ENCODE results near the gene VWA3A. TPM values are rescaled to one million over a fixed set of nuclear protein-coding genes. Genes with fewer than 3 reads are reported as not detected.

Gene VWA3A
- total RNA-seq, 1 donor from 2014 or later: 0.56 TPM

DNA sequence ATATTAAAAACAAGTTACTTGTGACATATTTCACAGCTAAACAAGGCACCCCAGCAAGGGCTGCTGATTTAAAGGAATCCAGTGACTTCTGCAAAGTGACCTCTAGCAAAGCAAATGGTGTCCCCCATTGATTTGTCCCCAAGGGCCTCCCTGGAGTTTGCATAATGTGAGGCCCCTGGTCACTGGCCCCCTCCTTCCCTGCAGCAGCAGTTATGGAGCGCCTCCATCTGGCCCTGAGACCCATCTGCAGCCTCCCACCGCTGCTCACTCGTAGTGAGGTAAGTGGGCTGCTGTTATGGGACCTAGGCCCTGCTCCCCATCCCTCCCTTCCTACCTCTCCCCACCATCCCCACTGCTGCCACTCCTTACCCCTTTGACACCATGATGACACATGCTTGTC, 94.2 kb downstream of the VWA3A start:
- peaks cover 16% of the 10 kb centered on the region for H3K27me3 Mint-ChIP-seq (ENCODE audit: unreplicated experiment)
- H3K4me3 Mint-ChIP-seq (ENCODE audit: unreplicated experiment): no peak overlapping the region
- no peak for DNase-seq (ENCODE audit: low spot score)
- no peaks in the 10 kb centered on the region for H3K9me3 Mint-ChIP-seq (ENCODE audit: unreplicated experiment)
- TF ChIP-seq, protein P1, sequence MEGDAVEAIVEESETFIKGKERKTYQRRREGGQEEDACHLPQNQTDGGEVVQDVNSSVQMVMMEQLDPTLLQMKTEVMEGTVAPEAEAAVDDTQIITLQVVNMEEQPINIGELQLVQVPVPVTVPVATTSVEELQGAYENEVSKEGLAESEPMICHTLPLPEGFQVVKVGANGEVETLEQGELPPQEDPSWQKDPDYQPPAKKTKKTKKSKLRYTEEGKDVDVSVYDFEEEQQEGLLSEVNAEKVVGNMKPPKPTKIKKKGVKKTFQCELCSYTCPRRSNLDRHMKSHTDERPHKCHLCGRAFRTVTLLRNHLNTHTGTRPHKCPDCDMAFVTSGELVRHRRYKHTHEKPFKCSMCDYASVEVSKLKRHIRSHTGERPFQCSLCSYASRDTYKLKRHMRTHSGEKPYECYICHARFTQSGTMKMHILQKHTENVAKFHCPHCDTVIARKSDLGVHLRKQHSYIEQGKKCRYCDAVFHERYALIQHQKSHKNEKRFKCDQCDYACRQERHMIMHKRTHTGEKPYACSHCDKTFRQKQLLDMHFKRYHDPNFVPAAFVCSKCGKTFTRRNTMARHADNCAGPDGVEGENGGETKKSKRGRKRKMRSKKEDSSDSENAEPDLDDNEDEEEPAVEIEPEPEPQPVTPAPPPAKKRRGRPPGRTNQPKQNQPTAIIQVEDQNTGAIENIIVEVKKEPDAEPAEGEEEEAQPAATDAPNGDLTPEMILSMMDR (IDR thresholded peaks at IDR 0.05; ENCODE audit: unreplicated experiment): no peak
- peaks cover 20% of the 10 kb centered on the region for H3K4me1 Mint-ChIP-seq (ENCODE audit: unreplicated experiment)
- H3K27ac Mint-ChIP-seq (ENCODE audit: unreplicated experiment): no peak overlapping the region
- no peaks in the 10 kb centered on the region for H3K36me3 Mint-ChIP-seq (ENCODE audit: low read depth, unreplicated experiment)

DNA sequence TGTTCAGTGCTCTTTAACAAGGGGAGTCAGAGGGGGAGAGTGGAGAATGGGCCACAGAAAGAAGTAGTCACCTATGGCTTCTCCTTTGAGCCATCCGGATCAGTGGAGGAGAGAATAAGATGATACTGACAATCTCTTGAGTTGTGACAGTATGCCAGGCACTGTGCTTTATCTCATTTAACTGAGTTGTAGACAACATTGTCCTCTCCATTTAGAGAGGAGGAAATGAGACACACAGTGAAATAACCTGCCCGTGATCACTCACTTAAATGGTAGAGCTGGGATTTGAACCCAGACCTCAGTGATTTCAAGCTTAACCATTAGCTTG, 95.9 kb downstream of the VWA3A start:
- H3K36me3 Mint-ChIP-seq (ENCODE audit: low read depth, unreplicated experiment): no peaks in the 10 kb centered on the region
- H3K27ac Mint-ChIP-seq (ENCODE audit: unreplicated experiment): peak overlapping the region; percentile 34
- TF ChIP-seq, protein P1 (IDR thresholded peaks at IDR 0.05; ENCODE audit: unreplicated experiment): no peak
- no peak for DNase-seq (ENCODE audit: low spot score)
- H3K9me3 Mint-ChIP-seq (ENCODE audit: unreplicated experiment): no peaks in the 10 kb centered on the region
- H3K4me3 Mint-ChIP-seq (ENCODE audit: unreplicated experiment): peak overlapping the region; percentile 45
- H3K4me1 Mint-ChIP-seq (ENCODE audit: unreplicated experiment): peaks cover 29% of the 10 kb centered on the region
- peaks cover 17% of the 10 kb centered on the region for H3K27me3 Mint-ChIP-seq (ENCODE audit: unreplicated experiment)

DNA sequence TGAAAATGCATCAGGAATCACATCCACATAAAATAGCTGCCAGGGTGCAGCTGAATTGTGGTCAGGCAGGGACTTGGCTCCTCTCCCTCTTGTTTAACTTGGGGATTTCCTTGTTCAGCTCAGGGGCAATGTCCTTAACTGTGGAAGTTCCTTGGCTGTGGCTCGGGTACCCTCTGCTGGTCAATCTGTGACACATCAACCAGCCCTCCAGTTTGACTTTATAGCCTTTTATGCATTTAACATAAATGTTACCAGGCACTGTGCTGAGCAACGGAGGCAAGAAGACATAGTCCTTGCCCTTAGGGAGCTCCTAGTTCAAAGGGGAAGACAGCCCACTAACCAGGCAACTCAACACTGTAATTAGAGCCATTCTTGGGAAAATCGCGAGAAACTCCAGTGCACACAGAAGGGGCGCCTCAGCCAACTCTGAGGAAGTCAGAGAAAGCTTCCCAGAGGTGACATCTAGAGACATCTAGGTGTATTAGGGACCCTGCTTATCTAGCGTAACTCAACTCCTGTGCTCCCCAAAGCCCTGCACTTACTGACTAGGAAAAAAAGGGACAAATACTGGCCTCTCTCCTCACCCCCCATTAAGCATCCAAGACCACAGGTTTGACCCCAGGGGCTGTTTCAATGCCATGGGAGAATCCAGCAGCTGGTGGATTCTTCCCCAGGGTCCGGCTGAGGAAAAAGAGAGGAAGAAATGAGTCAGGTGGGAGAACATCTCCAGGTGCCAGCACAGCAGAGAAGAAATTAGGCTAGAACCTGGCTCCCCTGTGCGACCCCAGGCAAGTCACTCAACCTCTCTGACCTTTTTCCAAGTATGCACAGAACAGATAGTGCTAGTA, 96.5 kb downstream of the VWA3A start:
- peak; percentile 59 for DNase-seq (ENCODE audit: low spot score)
- peaks cover 2% of the 10 kb centered on the region for H3K36me3 Mint-ChIP-seq (ENCODE audit: low read depth, unreplicated experiment)
- TF ChIP-seq, protein P1 (IDR thresholded peaks at IDR 0.05; ENCODE audit: unreplicated experiment): peak; percentile 66
- H3K4me3 Mint-ChIP-seq (ENCODE audit: unreplicated experiment): peak overlapping the region; percentile 91
- H3K4me1 Mint-ChIP-seq (ENCODE audit: unreplicated experiment): peaks cover 35% of the 10 kb centered on the region
- H3K27me3 Mint-ChIP-seq (ENCODE audit: unreplicated experiment): peaks cover 20% of the 10 kb centered on the region
- H3K9me3 Mint-ChIP-seq (ENCODE audit: unreplicated experiment): no peaks in the 10 kb centered on the region
- H3K27ac Mint-ChIP-seq (ENCODE audit: unreplicated experiment): peak overlapping the region; percentile 96

DNA sequence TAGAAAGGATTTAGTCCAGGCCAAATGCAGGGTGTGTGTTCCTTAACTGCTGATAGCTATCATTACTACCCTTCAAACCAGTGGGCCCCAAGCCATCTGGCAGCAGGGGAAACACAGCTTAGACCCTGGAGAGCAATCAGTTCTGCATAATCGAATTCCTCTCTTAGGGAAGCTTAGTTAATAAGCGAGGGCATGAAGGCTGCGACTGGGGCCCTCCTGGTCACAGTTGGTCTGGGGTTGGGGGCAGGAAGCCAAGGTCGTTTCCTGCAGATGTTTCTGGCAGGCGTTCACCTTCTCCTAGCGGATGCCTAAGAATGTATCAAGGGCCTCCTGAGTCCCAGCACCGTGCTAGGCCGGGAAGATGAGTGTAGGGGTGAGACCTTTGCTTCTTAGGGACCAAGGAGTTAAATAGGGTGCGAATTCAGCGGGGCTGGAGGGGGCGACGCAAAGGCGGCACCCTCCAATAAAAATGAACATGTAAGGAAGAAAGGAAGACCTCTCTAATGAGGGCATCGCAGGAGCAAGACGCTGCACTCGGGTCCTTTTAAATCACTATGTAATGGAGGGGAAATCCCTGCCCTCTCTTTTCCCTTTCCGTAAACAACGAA, 97.2 kb downstream of the VWA3A start:
- H3K4me3 Mint-ChIP-seq (ENCODE audit: unreplicated experiment): peak overlapping the region; percentile 91
- peak; percentile 49 for DNase-seq (ENCODE audit: low spot score)
- H3K27me3 Mint-ChIP-seq (ENCODE audit: unreplicated experiment): peaks cover 21% of the 10 kb centered on the region
- peaks cover 40% of the 10 kb centered on the region for H3K4me1 Mint-ChIP-seq (ENCODE audit: unreplicated experiment)
- TF ChIP-seq, protein P1 (IDR thresholded peaks at IDR 0.05; ENCODE audit: unreplicated experiment): no peak
- H3K27ac Mint-ChIP-seq (ENCODE audit: unreplicated experiment): peak overlapping the region; percentile 96
- peaks cover 6% of the 10 kb centered on the region for H3K36me3 Mint-ChIP-seq (ENCODE audit: low read depth, unreplicated experiment)
- H3K9me3 Mint-ChIP-seq (ENCODE audit: unreplicated experiment): no peaks in the 10 kb centered on the region
